22Rv1 (cell line): ENCODE data around the gene SLC6A19.

ENCODE experiments used
- ZFX ChIP-seq: fragments of 450-650 bp; IDR thresholded peaks from 2 replicates; pipeline ENCODE4 v1.6.1; 2017; ENCODE audit warnings: antibody characterized with exemption, borderline replicate concordance
- TF ChIP-seq, protein P1 (sequence below): fragments of 450-650 bp; IDR thresholded peaks from 2 replicates; pipeline ENCODE4 v1.5.1; 2017; ENCODE audit warnings: mild to moderate bottlenecking

DNA sequence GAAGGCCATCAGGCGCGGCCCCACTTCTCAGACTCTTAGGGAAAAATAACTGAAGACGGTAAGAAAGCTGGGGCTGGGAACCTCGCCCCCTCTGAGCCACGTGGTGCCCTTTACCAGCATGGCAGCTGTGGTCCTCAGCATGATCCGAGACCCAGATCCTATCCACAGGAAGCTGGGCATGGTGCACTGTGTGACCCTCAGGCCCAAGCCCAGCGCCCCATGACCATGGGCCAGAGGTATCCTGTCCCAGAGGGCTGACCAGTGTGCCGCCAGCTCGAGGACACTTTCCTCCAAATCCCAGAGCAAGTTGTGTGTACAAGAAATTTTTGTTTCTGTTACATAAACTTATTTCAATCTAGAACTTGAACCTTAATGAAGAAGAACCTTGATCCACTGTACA lies 65.4 kb downstream of the SLC6A19 start:
- TF ChIP-seq, protein P1, sequence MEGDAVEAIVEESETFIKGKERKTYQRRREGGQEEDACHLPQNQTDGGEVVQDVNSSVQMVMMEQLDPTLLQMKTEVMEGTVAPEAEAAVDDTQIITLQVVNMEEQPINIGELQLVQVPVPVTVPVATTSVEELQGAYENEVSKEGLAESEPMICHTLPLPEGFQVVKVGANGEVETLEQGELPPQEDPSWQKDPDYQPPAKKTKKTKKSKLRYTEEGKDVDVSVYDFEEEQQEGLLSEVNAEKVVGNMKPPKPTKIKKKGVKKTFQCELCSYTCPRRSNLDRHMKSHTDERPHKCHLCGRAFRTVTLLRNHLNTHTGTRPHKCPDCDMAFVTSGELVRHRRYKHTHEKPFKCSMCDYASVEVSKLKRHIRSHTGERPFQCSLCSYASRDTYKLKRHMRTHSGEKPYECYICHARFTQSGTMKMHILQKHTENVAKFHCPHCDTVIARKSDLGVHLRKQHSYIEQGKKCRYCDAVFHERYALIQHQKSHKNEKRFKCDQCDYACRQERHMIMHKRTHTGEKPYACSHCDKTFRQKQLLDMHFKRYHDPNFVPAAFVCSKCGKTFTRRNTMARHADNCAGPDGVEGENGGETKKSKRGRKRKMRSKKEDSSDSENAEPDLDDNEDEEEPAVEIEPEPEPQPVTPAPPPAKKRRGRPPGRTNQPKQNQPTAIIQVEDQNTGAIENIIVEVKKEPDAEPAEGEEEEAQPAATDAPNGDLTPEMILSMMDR: no peak
- TF ChIP-seq ZFX: no peak
